HepG2 (cell line): ENCODE measurements around the gene DPP7. TPM values are rescaled to one million over a fixed set of nuclear protein-coding genes. Genes with fewer than 3 reads are reported as not detected.
A peak's percentile ranks its signal among the peaks of the same experiment; 100 is the strongest.

Experiments used
- ATF7-NPFF ChIP-seq: sonication (generic); formaldehyde crosslinking; IDR thresholded peaks from 2 replicates; pipeline ENCODE4 v1.8.1; 2023; ENCODE audit warnings: mild to moderate bottlenecking, low read depth, missing genetic modification reagents, moderate library complexity
- CHD2 ChIP-seq: IDR thresholded peaks from 2 replicates; pipeline ENCODE4 v1.6.1; 2011; ENCODE audit warnings: low read depth, low read length, improper control_type of control experiment
- DMAP1 ChIP-seq: IDR thresholded peaks from 2 replicates; pipeline ENCODE4 v1.6.1; 2016
- HES4 ChIP-seq: sonication (generic); formaldehyde crosslinking; IDR thresholded peaks from 2 replicates; pipeline ENCODE4 v1.9.0; 2021; ENCODE audit warnings: mild to moderate bottlenecking, missing genetic modification reagents, borderline replicate concordance
- HNRNPK ChIP-seq: fragments of 200-400 bp; formaldehyde crosslinking; IDR thresholded peaks from 2 replicates; pipeline ENCODE4 v1.6.1; 2018; ENCODE audit warnings: low read length, low read depth, moderate library complexity, mild to moderate bottlenecking; ENCODE audit not compliant: poor library complexity, severe bottlenecking
- HOXA5 ChIP-seq: sonication (generic); formaldehyde crosslinking; IDR thresholded peaks from 2 replicates; pipeline ENCODE4 v1.4.0; 2020; ENCODE audit warnings: missing genetic modification reagents
- MED13 ChIP-seq: sonication (generic); formaldehyde crosslinking; IDR thresholded peaks from 2 replicates; pipeline ENCODE4 v1.5.0; 2020; ENCODE audit warnings: missing genetic modification reagents
- MEIS2 ChIP-seq: sonication (generic); formaldehyde crosslinking; IDR thresholded peaks from 2 replicates; pipeline ENCODE4 v1.9.0; 2021; ENCODE audit warnings: mild to moderate bottlenecking, missing genetic modification reagents
- NKX3-1 ChIP-seq: sonication (generic); formaldehyde crosslinking; IDR thresholded peaks from 2 replicates; pipeline ENCODE4 v1.5.0; 2020; ENCODE audit warnings: missing genetic modification reagents
- PHF8 ChIP-seq: sonication (generic); formaldehyde crosslinking; IDR thresholded peaks from 2 replicates; pipeline ENCODE4 v1.5.0; 2020; ENCODE audit warnings: missing genetic modification reagents
- SALL1 ChIP-seq: sonication (generic); formaldehyde crosslinking; IDR thresholded peaks from 2 replicates; pipeline ENCODE4 v1.8.0; 2022; ENCODE audit warnings: mild to moderate bottlenecking, missing genetic modification reagents
- ZFP36L2 ChIP-seq: sonication (generic); formaldehyde crosslinking; IDR thresholded peaks from 2 replicates; pipeline ENCODE4 v1.4.0; 2020; ENCODE audit warnings: missing genetic modification reagents
- ZNF441 ChIP-seq: sonication (generic); formaldehyde crosslinking; IDR thresholded peaks from 2 replicates; pipeline ENCODE4 v1.7.0; 2021; ENCODE audit warnings: missing genetic modification reagents, borderline replicate concordance
- ZNF678 ChIP-seq: sonication (generic); formaldehyde crosslinking; IDR thresholded peaks from 2 replicates; pipeline ENCODE4 v1.4.0; 2020; ENCODE audit warnings: mild to moderate bottlenecking, missing genetic modification reagents
- ZNF773 ChIP-seq: sonication (generic); formaldehyde crosslinking; IDR thresholded peaks from 2 replicates; pipeline ENCODE4 v1.4.0; 2020; ENCODE audit warnings: missing genetic modification reagents, borderline replicate concordance
- ZNF777 ChIP-seq: sonication (generic); formaldehyde crosslinking; IDR thresholded peaks from 2 replicates; pipeline ENCODE4 v1.4.0; 2020; ENCODE audit warnings: missing genetic modification reagents
- polyA plus RNA-seq, 8 experiments: library from polyadenylated mRNA; depleted of rRNA in 3 of 8; stranded (reverse) in 7 of 8; unstranded in 1 of 8; fragments of >200 nt; fragmentation: Illumina TruSeq in 4 of 8; extraction: Trizol in 4 of 8; gene quantifications; 2 replicates each; pipeline versions ENCODE4 v1.2.1 to v1.2.3, GENCODE V29; 2011 to 2016; ENCODE audit warnings: low read depth in 4 of 8, missing spikeins in 1 of 8, mixed read lengths in 1 of 8; ENCODE audit not compliant: insufficient read depth in 1 of 8
- total RNA-seq, 5 experiments: library from RNA; depleted of rRNA; stranded (reverse); fragments of >200 nt; fragmentation: Illumina TruSeq; extraction: Trizol; gene quantifications; 2 replicates each; pipeline ENCODE4 v1.2.3, GENCODE V29; 2016; ENCODE audit warnings: low read depth in 1 of 5
- TF ChIP-seq, protein P1 (sequence below): sonication (generic); formaldehyde crosslinking; IDR thresholded peaks from 2 replicates; pipeline ENCODE4 v1.8.1; 2023; ENCODE audit warnings: missing genetic modification reagents, inconsistent platforms, borderline replicate concordance
- TF ChIP-seq, protein P2 (sequence below), 2 experiments: sonication (generic) in 1 of 2; formaldehyde crosslinking in 1 of 2; IDR thresholded peaks; 2 replicates each; pipeline versions ENCODE4 v1.6.1 to v1.9.0; 2014 to 2022; ENCODE audit warnings: antibody characterized with exemption in 1 of 2, borderline replicate concordance in 1 of 2, inconsistent platforms in 1 of 2, low read depth in 1 of 2, missing genetic modification reagents in 1 of 2
- TF ChIP-seq, protein P3 (sequence below): sonication (generic); formaldehyde crosslinking; IDR thresholded peaks from 2 replicates; pipeline ENCODE4 v1.4.0; 2020; ENCODE audit warnings: missing genetic modification reagents, low read depth, mild to moderate bottlenecking, borderline replicate concordance
- TF ChIP-seq, protein P4 (sequence below): sonication (generic); formaldehyde crosslinking; conservative IDR thresholded peaks from 2 replicates; pipeline ENCODE4 v1.4.0; 2020; ENCODE audit warnings: missing genetic modification reagents

DPP7 gene
- total and polyA plus RNA-seq, 2 of the 13 experiments (the other 11 are each of a cell fraction or from before 2014, with no cell fraction given) = 1.2 to 4.5 TPM

DNA sequence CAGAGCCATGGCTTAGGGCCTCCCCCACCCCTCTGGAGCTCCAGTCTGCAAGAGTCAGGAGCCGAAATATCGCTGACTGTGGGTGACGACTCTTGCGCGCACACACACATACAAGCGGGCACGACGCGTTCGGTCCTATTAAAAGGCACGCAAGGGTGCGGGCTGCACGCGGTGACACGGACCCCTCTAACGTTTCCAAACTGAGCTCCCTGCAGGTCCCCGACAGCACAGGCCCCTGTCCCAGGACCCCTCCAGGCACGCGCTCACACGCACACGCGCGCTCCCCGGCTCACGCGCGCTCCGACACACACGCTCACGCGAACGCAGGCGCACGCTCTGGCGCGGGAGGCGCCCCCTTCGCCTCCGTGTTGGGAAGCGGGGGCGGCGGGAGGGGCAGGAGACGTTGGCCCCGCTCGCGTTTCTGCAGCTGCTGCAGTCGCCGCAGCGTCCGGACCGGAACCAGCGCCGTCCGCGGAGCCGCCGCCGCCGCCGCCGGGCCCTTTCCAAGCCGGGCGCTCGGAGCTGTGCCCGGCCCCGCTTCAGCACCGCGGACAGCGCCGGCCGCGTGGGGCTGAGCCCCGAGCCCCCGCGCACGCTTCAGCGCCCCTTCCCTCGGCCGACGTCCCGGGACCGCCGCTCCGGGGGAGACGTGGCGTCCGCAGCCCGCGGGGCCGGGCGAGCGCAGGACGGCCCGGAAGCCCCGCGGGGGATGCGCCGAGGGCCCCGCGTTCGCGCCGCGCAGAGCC lies 24.4 kb upstream of the DPP7 start, which contains the start of gene GRIN1 (continued):
- TF ChIP-seq, protein P1, sequence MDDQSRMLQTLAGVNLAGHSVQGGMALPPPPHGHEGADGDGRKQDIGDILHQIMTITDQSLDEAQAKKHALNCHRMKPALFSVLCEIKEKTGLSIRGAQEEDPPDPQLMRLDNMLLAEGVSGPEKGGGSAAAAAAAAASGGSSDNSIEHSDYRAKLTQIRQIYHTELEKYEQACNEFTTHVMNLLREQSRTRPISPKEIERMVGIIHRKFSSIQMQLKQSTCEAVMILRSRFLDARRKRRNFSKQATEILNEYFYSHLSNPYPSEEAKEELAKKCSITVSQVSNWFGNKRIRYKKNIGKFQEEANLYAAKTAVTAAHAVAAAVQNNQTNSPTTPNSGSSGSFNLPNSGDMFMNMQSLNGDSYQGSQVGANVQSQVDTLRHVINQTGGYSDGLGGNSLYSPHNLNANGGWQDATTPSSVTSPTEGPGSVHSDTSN (CRISPR knock-in tag) = 0 out of 2 replicates have a peak, but pooled peaks have one; percentile 68
- TF ChIP-seq NKX3-1 (peak; percentile 29; the same call in 1 of the 2 replicates), ZNF777 (CRISPR knock-in tag) (0 out of 2 replicates have a peak, but pooled peaks have one; percentile 38), CHD2 (no peak), PHF8 (no peak), ATF7-NPFF (CRISPR knock-in tag) (peak; percentile 59; the same call in 1 of the 2 replicates), ZNF773 (CRISPR knock-in tag) (peak; percentile 90; the same call in 1 of the 2 replicates), ZNF678 (CRISPR knock-in tag) (no peak), DMAP1 (CRISPR knock-in tag) (no peak), ZNF441 (CRISPR knock-in tag) (peak; percentile 80; the same call in 1 of the 2 replicates), MED13 (CRISPR knock-in tag) (0 out of 2 replicates have a peak, but pooled peaks have one; percentile 54), HOXA5 (peak; percentile 67; the same call in 1 of the 2 replicates), ZFP36L2 (CRISPR knock-in tag) (no peak), SALL1 (CRISPR knock-in tag) (peak; percentile 71), HES4 (CRISPR knock-in tag) (peak; percentile 93), MEIS2 (CRISPR knock-in tag) (peak; percentile 86), HNRNPK (no peak)
- TF ChIP-seq, protein P2, sequence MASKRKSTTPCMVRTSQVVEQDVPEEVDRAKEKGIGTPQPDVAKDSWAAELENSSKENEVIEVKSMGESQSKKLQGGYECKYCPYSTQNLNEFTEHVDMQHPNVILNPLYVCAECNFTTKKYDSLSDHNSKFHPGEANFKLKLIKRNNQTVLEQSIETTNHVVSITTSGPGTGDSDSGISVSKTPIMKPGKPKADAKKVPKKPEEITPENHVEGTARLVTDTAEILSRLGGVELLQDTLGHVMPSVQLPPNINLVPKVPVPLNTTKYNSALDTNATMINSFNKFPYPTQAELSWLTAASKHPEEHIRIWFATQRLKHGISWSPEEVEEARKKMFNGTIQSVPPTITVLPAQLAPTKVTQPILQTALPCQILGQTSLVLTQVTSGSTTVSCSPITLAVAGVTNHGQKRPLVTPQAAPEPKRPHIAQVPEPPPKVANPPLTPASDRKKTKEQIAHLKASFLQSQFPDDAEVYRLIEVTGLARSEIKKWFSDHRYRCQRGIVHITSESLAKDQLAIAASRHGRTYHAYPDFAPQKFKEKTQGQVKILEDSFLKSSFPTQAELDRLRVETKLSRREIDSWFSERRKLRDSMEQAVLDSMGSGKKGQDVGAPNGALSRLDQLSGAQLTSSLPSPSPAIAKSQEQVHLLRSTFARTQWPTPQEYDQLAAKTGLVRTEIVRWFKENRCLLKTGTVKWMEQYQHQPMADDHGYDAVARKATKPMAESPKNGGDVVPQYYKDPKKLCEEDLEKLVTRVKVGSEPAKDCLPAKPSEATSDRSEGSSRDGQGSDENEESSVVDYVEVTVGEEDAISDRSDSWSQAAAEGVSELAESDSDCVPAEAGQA (IDR thresholded peaks at IDR 0.05; ENCODE audit: low read depth) = no peak
- TF ChIP-seq, protein P2 (CRISPR knock-in tag; IDR thresholded peaks at IDR 0.05; ENCODE audit: borderline replicate concordance) = peak; percentile 74; the same call in 1 of the 2 replicates
- TF ChIP-seq, protein P3, sequence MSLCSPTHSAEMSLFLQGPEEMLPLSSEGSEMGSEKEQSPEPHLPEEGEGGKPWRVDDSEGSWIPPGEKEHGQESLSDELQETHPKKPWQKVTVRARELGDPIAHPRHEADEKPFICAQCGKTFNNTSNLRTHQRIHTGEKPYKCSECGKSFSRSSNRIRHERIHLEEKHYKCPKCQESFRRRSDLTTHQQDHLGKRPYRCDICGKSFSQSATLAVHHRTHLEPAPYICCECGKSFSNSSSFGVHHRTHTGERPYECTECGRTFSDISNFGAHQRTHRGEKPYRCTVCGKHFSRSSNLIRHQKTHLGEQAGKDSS (CRISPR knock-in tag) = no peak
- TF ChIP-seq, protein P4, sequence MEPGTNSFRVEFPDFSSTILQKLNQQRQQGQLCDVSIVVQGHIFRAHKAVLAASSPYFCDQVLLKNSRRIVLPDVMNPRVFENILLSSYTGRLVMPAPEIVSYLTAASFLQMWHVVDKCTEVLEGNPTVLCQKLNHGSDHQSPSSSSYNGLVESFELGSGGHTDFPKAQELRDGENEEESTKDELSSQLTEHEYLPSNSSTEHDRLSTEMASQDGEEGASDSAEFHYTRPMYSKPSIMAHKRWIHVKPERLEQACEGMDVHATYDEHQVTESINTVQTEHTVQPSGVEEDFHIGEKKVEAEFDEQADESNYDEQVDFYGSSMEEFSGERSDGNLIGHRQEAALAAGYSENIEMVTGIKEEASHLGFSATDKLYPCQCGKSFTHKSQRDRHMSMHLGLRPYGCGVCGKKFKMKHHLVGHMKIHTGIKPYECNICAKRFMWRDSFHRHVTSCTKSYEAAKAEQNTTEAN (CRISPR knock-in tag) = peak; percentile 72; the same call in 1 of the 2 replicates
